Measurements from ENCODE around the gene DDX17.

DDX17 gene

DNA sequence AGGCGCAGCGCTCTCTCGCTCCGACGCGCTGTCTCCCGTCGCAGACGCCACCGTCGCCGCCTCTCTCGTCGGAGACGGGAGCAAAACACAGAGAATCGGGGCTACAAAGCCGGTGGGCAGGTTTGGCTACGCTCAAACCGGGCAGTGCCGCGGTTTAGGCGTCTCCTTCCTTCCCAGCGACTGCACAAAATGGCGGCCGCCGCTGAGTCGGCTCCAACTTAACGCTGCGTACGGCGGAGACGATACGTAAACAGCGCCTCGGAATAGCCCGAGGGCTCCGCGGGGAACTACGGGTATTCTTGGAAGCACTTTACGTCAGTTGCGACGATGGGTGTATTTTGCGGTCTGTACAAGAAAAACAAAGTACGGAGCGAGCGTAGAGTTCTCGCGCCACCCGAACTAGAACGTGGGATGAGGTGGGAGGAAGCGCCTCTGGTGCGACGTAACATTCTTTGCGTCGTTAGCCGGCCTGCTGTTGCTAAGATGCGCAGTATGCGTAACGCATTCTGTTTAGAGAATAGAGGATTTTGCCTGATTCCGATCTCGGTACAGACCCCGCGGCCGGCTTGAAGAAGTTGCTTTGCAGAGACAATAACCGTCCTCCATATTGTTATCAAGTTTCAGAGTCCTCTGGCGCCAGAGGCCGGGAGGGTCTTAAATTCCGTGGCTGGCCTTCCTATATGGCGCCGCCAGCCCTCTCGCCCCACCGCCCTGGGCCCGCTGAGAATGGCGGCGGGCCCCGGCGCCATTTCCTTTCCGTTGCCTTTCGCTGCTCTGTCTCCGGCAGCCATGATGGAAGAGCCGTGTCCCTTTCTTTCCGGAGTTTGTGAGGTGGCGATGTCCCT lies at the start of gene DDX17:
Gene DDX17 (minus strand): TSS at position 194 of the 845 bp plus-strand sequence.
- DNase-seq (ENCODE audit: low read depth): peak; percentile 90

DNA sequence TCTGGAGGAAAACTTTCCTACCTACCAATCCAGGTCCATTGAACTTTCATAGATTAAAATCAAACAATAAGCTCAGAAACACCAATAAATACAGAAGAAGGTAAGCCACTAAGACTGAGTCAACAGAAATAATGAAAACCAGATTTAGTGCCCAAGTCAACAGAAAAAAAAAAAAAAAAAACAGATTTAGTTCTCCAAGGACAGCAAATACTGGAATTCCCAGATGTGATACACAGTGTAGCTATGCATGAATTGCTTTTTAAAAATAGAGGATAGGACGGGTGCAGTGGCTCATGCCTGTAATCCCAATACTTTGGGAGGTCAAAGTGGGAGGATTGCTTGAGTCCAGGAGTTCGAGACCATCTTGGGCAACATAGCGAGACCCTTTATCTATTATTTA lies 48.2 kb upstream of the DDX17 start:
- DNase-seq (ENCODE audit: low read depth): no peak

- DNase-seq (ENCODE audit: low read depth): no peak
Measured at GRCh38 chr22:38549101-38549894, 43.2 kb upstream of the DDX17 start.

DNA sequence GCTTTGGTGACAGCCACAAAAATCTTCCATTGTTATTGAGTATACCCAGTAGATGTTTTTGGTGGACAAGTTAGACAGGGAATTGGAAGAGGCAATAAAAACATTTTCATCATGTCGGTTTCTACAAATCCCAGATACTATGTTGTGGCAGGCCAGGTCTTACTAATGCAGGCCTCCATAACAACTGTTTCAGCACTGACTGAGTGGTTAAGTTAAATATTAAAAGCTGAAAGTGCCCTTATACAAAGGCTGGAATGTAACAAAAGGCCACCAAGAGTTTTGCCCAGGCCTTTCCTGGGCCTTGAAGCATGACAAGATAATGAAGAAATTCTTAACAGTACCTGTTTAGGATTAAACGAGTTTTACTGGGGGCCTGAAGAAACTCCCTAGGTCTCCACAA lies 34.6 kb upstream of the DDX17 start:
- DNase-seq (ENCODE audit: low read depth): no peak

DNA sequence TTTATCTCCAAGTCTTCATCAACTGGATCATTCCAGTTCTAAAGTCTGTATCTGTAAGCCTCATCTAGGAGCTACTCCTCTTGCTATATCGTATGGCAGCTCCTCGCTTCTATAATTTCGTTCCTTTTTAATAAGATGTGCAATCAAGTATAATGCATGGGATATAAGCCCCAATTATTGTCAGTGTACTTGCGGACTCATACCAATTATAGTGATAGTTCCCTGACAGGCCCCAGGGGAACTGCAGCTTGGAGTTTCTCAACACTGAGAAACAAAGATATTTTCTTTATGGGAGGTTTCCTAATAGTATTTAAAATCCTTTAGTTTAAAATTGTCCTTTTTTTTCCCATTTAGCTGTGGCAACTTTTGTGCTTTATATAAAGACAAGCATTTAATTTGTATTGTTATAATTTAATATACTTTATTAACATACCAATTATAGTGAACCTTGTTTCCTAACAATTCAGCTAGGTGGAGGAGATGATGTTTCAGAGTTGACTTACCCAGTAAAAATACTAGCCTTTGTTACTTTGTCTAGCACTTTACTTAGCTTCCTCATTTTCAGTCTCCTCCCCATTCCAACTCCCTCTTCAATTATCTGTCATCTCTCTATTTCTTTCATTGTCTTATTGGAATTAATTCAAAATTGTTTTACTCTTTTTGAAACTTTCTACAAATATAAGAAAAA lies 25.3 kb upstream of the DDX17 start:
- no peak for DNase-seq (ENCODE audit: low read depth)

- no peak for DNase-seq (ENCODE audit: low read depth)
Measured at GRCh38 chr22:38524429-38524828, 18.3 kb upstream of the DDX17 start.

DNA sequence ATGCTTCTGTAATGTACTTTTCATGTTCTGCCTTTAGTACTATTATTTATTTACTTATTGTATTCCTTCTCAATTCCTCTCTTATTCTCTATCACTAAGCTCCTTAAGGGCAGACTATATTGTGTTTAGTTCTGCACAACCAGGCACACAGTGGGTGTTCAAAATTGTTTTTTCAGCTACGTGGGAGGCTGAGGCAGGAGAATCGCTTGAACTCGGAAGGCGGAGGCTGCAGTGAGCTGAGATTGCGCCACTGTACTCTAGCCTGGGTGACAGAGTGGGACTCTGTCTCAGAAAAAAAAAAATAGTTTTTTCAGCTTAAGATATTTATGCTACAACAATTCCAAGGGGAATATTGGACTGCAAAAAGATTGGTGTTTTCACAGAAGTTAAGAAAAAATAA lies 17.4 kb upstream of the DDX17 start:
- DNase-seq (ENCODE audit: low read depth): no peak

GRCh38 chr22:38523029-38523428 lies 16.9 kb upstream of the DDX17 start:
- no peak for DNase-seq (ENCODE audit: low read depth)

DNA sequence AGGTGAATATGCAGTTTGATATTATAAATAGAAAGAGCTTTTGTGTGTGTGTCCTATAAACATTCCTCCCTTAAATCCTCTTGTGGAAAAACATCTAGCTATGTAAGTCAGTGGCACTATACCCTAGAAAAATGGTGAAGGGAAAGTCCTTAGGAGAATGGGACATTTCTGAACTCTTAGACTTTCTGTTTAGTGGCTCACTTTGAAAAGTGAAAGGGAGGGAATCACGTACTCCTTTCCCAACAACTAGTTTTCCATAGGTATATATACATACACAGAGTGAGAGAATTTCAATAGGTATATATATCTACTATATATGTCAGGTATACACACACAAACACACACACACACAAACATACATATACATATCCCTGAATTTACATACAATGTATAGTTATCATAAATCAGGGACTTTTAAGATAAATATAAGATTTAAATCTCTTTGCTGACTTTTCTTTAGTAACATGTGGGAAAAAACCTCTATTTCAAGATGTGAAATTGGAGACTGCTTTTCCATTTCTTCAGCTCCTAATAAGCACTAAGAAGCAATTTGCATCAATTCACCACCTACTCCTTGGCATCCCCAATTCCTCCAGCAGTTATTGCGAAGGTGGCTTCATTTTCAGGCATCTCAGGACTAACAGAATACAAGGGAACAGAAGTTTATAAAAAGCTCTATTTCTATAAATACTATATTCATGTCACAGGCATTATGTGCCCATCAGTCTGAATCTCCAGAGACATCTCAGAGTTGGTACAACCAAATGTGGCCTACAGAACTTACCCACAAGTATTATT lies 13.5 kb upstream of the DDX17 start:
- no peak for DNase-seq (ENCODE audit: low read depth)

DNA sequence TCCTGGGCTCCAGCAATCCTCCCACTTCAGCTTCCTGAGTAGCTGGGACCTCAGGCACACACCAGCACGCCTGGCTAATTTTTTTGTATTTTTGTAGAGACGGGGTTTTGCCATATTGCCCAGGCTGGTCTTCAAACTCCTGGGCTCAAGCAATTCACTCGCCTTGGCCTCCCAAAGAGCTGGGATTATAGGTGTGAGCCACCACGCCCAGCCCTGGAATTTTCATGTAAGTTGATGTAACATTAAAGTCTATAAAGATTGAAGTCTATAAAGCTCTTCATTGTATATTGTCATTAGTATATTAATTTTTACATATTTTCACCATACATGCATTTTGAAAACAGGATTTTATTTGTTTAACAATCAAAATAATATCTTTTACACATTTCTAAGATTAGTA lies 12.5 kb upstream of the DDX17 start:
- DNase-seq (ENCODE audit: low read depth): no peak

DNA sequence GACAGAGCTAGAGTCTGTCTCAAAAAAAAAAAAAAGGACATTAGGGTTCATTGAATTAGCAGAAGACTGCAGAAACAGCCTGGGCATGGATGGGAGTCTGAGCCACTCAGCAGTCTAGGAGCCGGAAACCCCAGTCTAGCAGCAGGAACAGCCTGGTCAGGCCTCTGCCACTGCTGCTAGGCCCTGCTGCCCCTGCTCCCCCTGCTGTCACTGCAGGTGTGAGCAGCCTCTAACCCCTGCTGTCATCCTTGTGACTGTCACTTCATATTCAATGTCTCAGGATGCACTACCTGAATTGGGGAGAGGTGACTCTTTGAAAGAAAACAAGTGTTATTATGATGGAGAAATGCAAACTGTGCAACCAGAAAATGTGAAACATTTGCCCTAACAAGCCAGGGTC lies 7.0 kb upstream of the DDX17 start:
- no peak for DNase-seq (ENCODE audit: low read depth)

GRCh38 chr22:38510416-38510970 lies 4.4 kb upstream of the DDX17 start:
- DNase-seq (ENCODE audit: low read depth): no peak

DNA sequence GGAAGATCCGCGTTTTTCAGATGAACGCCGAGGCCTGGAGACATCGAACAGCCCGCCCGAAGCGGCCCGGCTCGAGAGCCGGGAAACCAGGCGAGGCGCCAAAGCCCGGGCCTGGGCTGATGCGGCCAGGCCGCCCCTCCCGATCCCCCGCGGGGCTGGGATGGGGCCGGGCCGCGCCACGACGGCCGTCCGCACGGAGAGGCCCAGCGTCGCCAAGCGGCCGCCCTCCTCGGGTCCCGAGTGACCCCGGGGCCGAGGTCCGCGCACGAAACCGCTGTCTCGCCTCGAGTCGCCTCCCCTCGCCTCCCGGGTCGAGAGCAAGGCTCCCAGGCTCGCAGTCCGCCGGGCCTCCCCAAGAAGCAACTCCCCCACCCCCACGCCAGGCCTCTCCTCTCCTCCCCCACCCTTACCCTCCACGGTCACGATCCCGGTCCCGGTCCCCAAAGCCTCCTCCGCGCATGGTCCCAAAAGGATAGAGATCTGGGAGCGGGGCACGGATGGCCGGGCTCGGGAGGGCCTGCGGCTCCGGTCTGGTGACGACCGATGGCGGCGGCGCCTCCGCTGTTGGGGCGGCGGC lies 482 bp downstream of the DDX17 start:
- DNase-seq (ENCODE audit: low read depth): peak; percentile 22

DNA sequence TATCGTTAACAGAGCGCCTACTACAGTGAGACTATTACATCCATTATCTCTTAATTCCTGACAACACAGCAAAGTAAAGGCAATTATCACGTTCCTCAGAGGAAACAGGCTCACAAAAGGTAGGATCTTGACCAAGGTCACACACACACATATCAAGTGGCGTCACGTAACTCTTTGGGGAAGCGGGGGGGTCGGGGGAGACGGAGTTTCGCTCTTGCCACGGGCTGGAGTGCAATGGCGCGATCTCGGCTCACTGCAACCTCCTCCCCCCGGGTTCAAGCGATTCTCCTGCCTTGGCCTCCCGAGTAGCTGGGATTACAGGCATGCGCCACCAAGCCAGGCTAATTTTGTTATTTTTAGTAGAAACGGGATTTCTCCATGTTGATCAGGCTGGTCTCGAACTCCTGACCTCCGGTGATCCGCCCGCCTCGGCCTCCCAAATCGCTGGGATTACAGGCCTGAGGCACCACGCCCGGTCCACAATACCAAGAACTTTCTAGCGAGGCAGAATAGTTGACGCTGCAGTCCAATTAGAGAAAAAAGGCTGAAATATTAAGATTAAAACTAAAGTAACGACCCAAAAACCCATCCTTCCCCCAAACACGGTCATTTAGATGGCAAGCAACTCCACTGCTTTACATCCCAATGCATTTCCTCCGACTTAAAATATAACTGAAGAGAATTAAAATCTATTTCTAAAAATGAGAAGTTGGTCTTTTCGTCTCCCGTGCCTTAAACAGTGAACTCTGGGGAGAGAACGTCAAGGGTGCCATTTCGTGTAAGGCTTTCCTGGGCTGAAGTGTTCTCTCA lies 1.2 kb downstream of the DDX17 start:
- no peak for DNase-seq (ENCODE audit: low read depth)

DNA sequence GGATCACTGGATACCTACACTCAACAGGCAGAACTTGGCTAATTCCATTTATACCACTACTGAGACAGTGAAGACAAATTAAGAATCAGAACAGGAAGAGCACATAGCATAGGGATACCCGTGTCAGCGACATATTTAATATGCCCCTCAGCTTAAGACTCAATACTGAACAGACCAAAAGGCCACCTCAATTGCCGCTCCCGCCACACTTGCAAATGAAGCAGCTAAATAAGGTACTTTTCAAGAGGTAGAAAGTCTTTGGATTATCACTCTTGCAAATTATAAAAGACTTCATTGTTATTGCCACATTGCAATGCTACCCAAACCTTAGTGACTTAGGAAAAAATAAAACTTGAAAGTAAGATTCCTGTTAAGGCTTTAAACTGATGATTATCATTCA lies 3.1 kb downstream of the DDX17 start:
- no peak for DNase-seq (ENCODE audit: low read depth)

GRCh38 chr22:38501797-38502672 lies 4.1 kb downstream of the DDX17 start:
- no peak for DNase-seq (ENCODE audit: low read depth)

DNA sequence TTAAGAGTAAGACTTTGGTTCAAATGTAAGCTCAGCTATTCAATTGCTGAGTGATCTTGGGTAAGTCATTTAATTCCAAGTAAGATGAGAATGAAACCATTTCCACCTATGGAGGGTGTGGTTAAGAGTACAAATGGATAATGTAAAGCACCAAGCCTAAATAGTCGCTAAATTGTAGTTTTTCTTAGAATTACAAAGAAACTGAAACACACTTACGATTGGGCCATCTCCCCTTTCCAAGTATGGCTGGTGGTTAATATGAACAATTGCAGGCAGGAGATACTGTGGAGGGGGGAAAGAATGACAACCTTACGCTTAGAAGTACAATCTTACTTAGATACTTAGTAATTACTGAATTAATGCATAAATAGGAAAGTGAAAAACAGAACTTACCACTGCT lies 8.2 kb downstream of the DDX17 start:
- no peak for DNase-seq (ENCODE audit: low read depth)

- no peak for DNase-seq (ENCODE audit: low read depth)
Measured at GRCh38 chr22:38494939-38495338, 11.2 kb downstream of the DDX17 start.

DNA sequence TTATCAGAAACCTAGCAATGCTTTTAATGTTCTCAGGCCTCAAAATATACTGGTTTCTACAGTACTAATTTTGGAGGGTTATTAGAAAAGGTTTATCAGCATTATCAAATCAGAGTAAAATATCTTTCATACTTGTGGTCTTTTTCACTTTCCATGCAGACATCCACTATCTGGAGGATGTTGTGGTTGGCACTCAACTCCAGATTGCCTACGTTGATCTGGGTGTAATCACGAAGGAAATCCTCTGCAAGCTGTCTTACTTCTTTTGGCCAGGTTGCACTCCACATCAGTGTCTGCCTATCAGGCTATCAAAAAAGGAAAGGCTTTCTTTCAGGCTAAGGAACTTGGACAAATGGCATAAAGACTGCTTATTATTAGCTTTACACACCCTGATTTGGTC lies 11.6 kb downstream of the DDX17 start:
- DNase-seq (ENCODE audit: low read depth): no peak
